Measurements from ENCODE around the gene RWDD1.

- TF ChIP-seq POLR2AphosphoS5 (IDR thresholded peaks at IDR 0.05; ENCODE audit: low read depth, low read length) (no peak), POLR2A (IDR thresholded peaks at IDR 0.05; ENCODE audit: low read depth, low read length) (no peak), TAF1 (IDR thresholded peaks at IDR 0.05; ENCODE audit: borderline replicate concordance, low read depth, low read length) (no peak)
These were observed 34.6 kb downstream of the RWDD1 start for GRCh38 chr6:116605935-116606334.

Data from GM12892 (cell line).